HG02840 (cell line): Measurements from ENCODE around the gene CARD6.
"Not testable (repeated sequence)": the region's sequence is repeated elsewhere in the genome, so short reads cannot be mapped to it uniquely, and the experiment has no call there.

Source experiments
- ATAC-seq: cut with Tn5 transposase; IDR thresholded peaks from one replicate; pipeline ENCODE4 v1.9.1; 2021; ENCODE audit warnings: mild to moderate bottlenecking, moderate library complexity, moderate number of reproducible peaks; ENCODE audit not compliant: unreplicated experiment, low FRiP score

Gene CARD6

GRCh38 chr5:40871177-40871576 lies 30.0 kb downstream of the CARD6 start:
- no peak for ATAC-seq

- ATAC-seq, result not testable (repeated sequence)
These were observed 31.1 kb downstream of the CARD6 start for GRCh38 chr5:40872253-40872652.

- no peak for ATAC-seq
These were observed 32.2 kb downstream of the CARD6 start for GRCh38 chr5:40873286-40873880.

GRCh38 chr5:40875958-40876357 lies 34.8 kb downstream of the CARD6 start:
- no peak for ATAC-seq

GRCh38 chr5:40877371-40877988 lies 36.3 kb downstream of the CARD6 start:
- no peak for ATAC-seq

- no peak for ATAC-seq
These were observed 38.2 kb downstream of the CARD6 start for GRCh38 chr5:40879163-40879942.

GRCh38 chr5:40882291-40882690 lies 41.1 kb downstream of the CARD6 start:
- ATAC-seq, result no peak

GRCh38 chr5:40883051-40883450 lies 41.9 kb downstream of the CARD6 start:
- not testable (repeated sequence) for ATAC-seq

GRCh38 chr5:40895440-40896425 lies 54.6 kb downstream of the CARD6 start:
- ATAC-seq, result not testable (repeated sequence)

GRCh38 chr5:40904205-40904993 lies 63.2 kb downstream of the CARD6 start:
- ATAC-seq, result no peak

GRCh38 chr5:40904994-40905306 lies 63.8 kb downstream of the CARD6 start:
- ATAC-seq, result no peak

- ATAC-seq, result no peak
These were observed 65.2 kb downstream of the CARD6 start for GRCh38 chr5:40906351-40906751.

- no peak for ATAC-seq
These were observed 68.1 kb downstream of the CARD6 start, which contains the start of gene C7 for GRCh38 chr5:40909264-40909663. TSS of gene C7 (plus strand) at chr5:40909497. CDS start at chr5:40909611, 114 bp downstream.

GRCh38 chr5:40909723-40910122 lies 68.6 kb downstream of the CARD6 start:
- ATAC-seq, result no peak
